ENCODE results near the gene POLR1G. TPM values are rescaled to one million over a fixed set of nuclear protein-coding genes. Genes with fewer than 3 reads are reported as not detected.

The POLR1G gene
- total and polyA plus RNA-seq, 2 donors (not counting 3 experiments of a cell fraction or from before 2014, with no cell fraction given), result 6.6 to 19.5 TPM

DNA sequence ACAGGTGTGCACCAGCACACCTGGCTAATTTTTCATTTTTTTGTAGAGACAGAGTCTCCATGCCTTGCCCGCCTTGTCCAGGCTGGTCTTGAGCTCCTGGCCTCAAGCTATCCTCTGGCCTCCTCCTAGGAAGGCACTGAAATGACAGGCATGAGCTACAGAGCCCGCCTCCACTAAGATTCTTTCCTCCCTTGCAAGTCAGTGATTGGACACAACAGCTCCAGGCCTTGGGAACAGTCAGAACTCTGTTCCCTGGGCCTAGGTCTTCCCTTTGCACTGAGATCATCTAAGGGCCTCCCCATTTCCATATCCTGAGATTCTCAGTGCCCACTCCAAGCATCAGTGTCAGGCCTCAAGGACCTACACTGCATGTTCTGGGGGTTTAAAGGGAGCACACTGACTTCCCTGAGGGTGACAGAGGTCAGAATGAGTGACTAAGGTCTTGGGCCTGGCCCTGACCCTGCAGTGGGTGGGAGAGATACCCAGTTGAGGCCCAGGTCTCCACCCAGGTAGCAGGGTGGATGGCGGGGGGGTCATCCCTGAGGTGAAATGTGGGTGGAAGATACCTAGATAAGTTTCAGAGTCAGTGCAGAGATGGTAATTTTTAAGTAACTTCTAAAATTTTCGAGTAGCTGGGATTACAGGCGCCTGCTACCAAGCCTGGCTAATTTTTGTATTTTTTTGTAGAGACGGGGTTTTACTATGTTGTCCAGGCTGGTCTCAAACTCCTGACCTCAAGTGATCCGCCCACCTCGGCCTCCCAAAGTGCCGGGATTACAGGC is 34.6 kb downstream of the POLR1G start:
- H3K79me2 ChIP-seq (ENCODE audit: control insufficient read depth, insufficient read depth, low read length), result no peaks in the 10 kb centered on the region
- CTCF ChIA-PET, result interaction anchor here (1.0 to 8.6 kb wide), 6 partner anchors 8 to 44 kb away, joined by 3 to 891 read pairs (median 68); partner anchors contain the start of gene FOSB
- H3K36me3 ChIP-seq (ENCODE audit: control insufficient read depth in 2 of 2, extremely low read depth in 1 of 2, insufficient read depth in 2 of 2, low read length in 2 of 2), result no peaks in the 10 kb centered on the region
- H3K27ac ChIP-seq (ENCODE audit: insufficient read depth, low read depth, low read length), result no peak overlapping the region
- TF ChIP-seq EZH2 (IDR thresholded peaks at IDR 0.05; ENCODE audit: borderline replicate concordance, low read depth, low read length, severe bottlenecking) (no peak), POLR2AphosphoS5 (IDR thresholded peaks at IDR 0.05; ENCODE audit: insufficient read depth, low read depth, low read length) (no peak), JUN (IDR thresholded peaks at IDR 0.05; ENCODE audit: borderline replicate concordance, insufficient read depth, insufficient read length, low read depth) (no peak), FOS (IDR thresholded peaks at IDR 0.05; ENCODE audit: borderline replicate concordance, insufficient read depth, low read length) (no peak), GATA2 (IDR thresholded peaks at IDR 0.05; ENCODE audit: insufficient read depth, insufficient read length, low read depth, low read length) (no peak), POLR2A (IDR thresholded peaks at IDR 0.05; ENCODE audit: low read depth, low read length) (no peak)
- TF ChIP-seq, protein P1, sequence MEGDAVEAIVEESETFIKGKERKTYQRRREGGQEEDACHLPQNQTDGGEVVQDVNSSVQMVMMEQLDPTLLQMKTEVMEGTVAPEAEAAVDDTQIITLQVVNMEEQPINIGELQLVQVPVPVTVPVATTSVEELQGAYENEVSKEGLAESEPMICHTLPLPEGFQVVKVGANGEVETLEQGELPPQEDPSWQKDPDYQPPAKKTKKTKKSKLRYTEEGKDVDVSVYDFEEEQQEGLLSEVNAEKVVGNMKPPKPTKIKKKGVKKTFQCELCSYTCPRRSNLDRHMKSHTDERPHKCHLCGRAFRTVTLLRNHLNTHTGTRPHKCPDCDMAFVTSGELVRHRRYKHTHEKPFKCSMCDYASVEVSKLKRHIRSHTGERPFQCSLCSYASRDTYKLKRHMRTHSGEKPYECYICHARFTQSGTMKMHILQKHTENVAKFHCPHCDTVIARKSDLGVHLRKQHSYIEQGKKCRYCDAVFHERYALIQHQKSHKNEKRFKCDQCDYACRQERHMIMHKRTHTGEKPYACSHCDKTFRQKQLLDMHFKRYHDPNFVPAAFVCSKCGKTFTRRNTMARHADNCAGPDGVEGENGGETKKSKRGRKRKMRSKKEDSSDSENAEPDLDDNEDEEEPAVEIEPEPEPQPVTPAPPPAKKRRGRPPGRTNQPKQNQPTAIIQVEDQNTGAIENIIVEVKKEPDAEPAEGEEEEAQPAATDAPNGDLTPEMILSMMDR (IDR thresholded peaks at IDR 0.05; ENCODE audit: extremely low read depth in 1 of 2, insufficient read depth in 1 of 2, low read depth in 1 of 2, low read length in 2 of 2), result no peak
- TF ChIP-seq, protein P2, sequence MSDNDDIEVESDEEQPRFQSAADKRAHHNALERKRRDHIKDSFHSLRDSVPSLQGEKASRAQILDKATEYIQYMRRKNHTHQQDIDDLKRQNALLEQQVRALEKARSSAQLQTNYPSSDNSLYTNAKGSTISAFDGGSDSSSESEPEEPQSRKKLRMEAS (IDR thresholded peaks at IDR 0.05; ENCODE audit: insufficient read depth, insufficient read length), result no peak
- dilution Hi-C loops (cut with MboI; ENCODE audit: extremely low pct_ligation_motif_present, low sequenced_read_pairs) (no loop called here), intact Hi-C loops (cut with micrococcal nuclease) (no loop called here)
- H3K4me1 ChIP-seq (ENCODE audit: control insufficient read depth, extremely low read depth, insufficient read depth, low read length), result peaks cover 17% of the 10 kb centered on the region
- no peak overlapping the region for H2AFZ ChIP-seq (ENCODE audit: low read depth, low read length)
- DNase-seq (ENCODE audit: low read depth, low spot score) (no peak), FAIRE-seq (peak; percentile 64)
- no peak overlapping the region for H3K9ac ChIP-seq (replicated peaks; ENCODE audit: extremely low read depth, insufficient read depth, low read length)
- BruUV-seq (replicated peaks), result no TSS peak
- no peak overlapping the region for H3K4me2 ChIP-seq (ENCODE audit: insufficient read depth, low read length)
- H3K4me3 ChIP-seq (replicated peaks in 1 of 3; ENCODE audit: insufficient read depth in 1 of 3, low read depth in 1 of 3, low read length in 3 of 3), result no peak overlapping the region
- H4K20me1 ChIP-seq (replicated peaks; ENCODE audit: control insufficient read depth, extremely low read depth, insufficient read depth, low read length), result no peaks in the 10 kb centered on the region
- POLR2A ChIA-PET, result no interaction called here
- H3K9me1 ChIP-seq (replicated peaks; ENCODE audit: control insufficient read depth, extremely low read depth, insufficient read depth, low read length), result no peaks in the 10 kb centered on the region
- H3K27me3 ChIP-seq (ENCODE audit: control insufficient read depth in 2 of 2, insufficient read depth in 2 of 2, low read length in 2 of 2), result no peaks in the 10 kb centered on the region
- H3K9me3 ChIP-seq (replicated peaks; ENCODE audit: control insufficient read depth, insufficient read depth, low read length), result no peaks in the 10 kb centered on the region
